ENCODE results near the gene CYGB.
A peak's percentile ranks its signal among the peaks of the same experiment; 100 is the strongest.

Gene CYGB

DNA sequence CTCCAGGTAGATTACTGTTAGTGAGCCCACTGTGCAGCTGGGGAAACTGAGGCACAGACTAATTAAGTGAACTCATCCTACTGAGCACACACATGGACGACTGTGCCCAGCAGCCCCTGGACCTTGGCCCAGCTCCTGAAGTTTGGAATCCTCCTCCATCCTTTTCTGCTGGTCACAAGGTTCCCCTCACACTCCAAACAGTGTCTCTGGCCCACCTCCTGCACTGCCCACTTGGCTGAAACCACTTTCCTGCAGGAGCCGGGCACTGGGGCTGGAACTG lies 39.9 kb downstream of the CYGB start:
- TF ChIP-seq ZNF19 (tag by site-specific recombination; IDR thresholded peaks at IDR 0.05; ENCODE audit: low read depth) (no peak), ZNF239 (tag by site-specific recombination; IDR thresholded peaks at IDR 0.05) (no peak)
- TF ChIP-seq, protein P1, sequence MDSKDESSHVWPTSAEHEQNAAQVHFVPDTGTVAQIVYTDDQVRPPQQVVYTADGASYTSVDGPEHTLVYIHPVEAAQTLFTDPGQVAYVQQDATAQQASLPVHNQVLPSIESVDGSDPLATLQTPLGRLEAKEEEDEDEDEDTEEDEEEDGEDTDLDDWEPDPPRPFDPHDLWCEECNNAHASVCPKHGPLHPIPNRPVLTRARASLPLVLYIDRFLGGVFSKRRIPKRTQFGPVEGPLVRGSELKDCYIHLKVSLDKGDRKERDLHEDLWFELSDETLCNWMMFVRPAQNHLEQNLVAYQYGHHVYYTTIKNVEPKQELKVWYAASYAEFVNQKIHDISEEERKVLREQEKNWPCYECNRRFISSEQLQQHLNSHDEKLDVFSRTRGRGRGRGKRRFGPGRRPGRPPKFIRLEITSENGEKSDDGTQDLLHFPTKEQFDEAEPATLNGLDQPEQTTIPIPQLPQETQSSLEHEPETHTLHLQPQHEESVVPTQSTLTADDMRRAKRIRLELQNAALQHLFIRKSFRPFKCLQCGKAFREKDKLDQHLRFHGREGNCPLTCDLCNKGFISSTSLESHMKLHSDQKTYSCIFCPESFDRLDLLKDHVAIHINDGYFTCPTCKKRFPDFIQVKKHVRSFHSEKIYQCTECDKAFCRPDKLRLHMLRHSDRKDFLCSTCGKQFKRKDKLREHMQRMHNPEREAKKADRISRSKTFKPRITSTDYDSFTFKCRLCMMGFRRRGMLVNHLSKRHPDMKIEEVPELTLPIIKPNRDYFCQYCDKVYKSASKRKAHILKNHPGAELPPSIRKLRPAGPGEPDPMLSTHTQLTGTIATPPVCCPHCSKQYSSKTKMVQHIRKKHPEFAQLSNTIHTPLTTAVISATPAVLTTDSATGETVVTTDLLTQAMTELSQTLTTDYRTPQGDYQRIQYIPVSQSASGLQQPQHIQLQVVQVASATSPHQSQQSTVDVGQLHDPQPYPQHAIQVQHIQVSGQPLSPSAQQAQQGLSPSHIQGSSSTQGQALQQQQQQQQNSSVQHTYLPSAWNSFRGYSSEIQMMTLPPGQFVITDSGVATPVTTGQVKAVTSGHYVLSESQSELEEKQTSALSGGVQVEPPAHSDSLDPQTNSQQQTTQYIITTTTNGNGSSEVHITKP (tag by site-specific recombination; IDR thresholded peaks at IDR 0.05): peak; percentile 52; the same call in 1 of the 2 replicates
- peaks cover 21% of the 10 kb centered on the region for H3K4me1 ChIP-seq (ENCODE audit: control insufficient read depth, insufficient read depth, low read length)
- no peak overlapping the region for H3K27ac ChIP-seq (ENCODE audit: extremely low read depth, low read depth, low read length)
- no peaks in the 10 kb centered on the region for H3K36me3 ChIP-seq (ENCODE audit: control insufficient read depth in 2 of 2, insufficient read depth in 1 of 2, low read length in 2 of 2)
- CTCF ChIA-PET: interaction anchor here (0.6 to 3.6 kb wide), 4 partner anchors 8 to 92 kb away, joined by 3 to 15 read pairs (median 4); partner anchors contain the start of gene AANAT
- POLR2A ChIA-PET: interaction anchor here (1.4 kb wide), 1 partner anchor 59 kb away, joined by 4 read pairs; no protein-coding TSS in a partner anchor
- H3K4me3 ChIP-seq (ENCODE audit: low read depth, low read length): no peak overlapping the region
- H3K9me3 ChIP-seq (ENCODE audit: control insufficient read depth, insufficient read depth, low read depth, low read length): no peaks in the 10 kb centered on the region

DNA sequence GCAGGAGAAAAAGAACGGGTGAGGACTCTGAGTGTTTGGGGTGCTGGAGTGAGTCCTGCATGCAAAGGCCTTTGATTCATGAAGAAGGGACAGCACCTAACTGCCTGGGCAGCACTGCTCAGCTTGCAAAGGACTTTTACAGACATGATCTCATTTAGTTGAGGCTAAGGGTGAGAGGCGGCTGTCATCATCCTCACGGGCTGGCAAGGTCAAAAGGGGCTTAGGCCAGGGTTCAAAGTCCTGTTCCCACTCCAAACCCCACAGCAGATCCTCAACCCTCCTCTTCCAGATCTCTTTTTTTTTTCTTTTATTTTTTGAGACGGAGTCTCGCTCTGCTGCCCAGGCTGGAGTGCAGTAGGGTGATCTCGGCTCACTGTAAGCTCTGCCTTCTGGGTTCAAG lies 41.0 kb downstream of the CYGB start:
- Histone ChIP-seq H3K4me3 (ENCODE audit: low read depth, low read length) (no peak overlapping the region), H3K36me3 (ENCODE audit: control insufficient read depth in 2 of 2, insufficient read depth in 1 of 2, low read length in 2 of 2) (no peaks in the 10 kb centered on the region), H3K27ac (ENCODE audit: extremely low read depth, low read depth, low read length) (no peak overlapping the region), H3K4me1 (ENCODE audit: control insufficient read depth, insufficient read depth, low read length) (peaks cover 16% of the 10 kb centered on the region), H3K9me3 (ENCODE audit: control insufficient read depth, insufficient read depth, low read depth, low read length) (no peaks in the 10 kb centered on the region)
- TF ChIP-seq ZNF600 (tag by site-specific recombination; IDR thresholded peaks at IDR 0.05) (peak; percentile 54), ZNF324 (tag by site-specific recombination; IDR thresholded peaks at IDR 0.05) (no peak), ZNF121 (tag by site-specific recombination; IDR thresholded peaks at IDR 0.05) (0 out of 2 replicates have a peak, but pooled peaks have one; percentile 30)
- CTCF ChIA-PET: interaction anchor here (0.9 to 1.4 kb wide), 3 partner anchors 10 to 30 kb away, joined by 3 to 7 read pairs (median 5); no protein-coding TSS in a partner anchor
- POLR2A ChIA-PET: no interaction called here

DNA sequence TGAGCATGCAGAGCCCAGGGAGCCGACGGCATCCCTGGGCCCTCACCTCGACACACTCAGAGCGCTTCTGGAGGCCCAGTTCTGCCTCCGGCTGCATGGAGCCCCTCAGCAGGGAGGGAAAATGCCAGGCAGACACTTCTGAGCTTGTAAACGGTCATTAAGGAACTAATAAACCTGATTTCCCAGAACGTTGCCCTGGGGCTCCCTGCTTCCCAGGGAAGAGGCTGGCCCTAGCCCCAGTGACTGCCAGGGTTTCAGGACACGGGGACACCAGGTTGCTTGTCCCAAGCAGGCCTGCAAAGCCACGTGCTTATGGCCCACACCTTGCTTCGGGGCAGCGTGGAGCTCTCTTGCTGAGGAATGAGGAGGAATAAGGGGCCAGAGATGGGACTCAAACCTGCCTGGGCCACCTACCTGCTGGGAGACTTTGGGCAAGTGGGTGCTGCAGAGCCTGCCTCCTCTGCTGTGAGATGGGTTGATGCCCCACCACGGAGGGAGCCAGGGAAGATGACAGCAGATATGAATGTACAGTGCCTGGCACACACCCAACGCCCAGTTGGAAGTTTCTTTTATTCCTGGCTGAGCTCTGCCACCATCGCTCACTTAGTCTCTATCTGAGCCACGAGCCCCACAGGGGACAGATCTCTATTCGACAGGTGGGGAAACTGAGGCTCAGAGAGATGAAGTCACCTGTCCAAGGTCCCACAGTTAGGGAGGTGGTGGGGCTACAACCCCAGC lies 41.7 kb downstream of the CYGB start:
- ChIA-PET POLR2A (no interaction called here), CTCF (interaction anchor here (0.6 to 1.4 kb wide), 9 partner anchors 10 to 415 kb away, joined by 3 to 7 read pairs (median 3); no protein-coding TSS in a partner anchor)
- TF ChIP-seq, protein P2, sequence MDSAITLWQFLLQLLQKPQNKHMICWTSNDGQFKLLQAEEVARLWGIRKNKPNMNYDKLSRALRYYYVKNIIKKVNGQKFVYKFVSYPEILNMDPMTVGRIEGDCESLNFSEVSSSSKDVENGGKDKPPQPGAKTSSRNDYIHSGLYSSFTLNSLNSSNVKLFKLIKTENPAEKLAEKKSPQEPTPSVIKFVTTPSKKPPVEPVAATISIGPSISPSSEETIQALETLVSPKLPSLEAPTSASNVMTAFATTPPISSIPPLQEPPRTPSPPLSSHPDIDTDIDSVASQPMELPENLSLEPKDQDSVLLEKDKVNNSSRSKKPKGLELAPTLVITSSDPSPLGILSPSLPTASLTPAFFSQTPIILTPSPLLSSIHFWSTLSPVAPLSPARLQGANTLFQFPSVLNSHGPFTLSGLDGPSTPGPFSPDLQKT (IDR thresholded peaks at IDR 0.05; ENCODE audit: borderline replicate concordance, low read depth, low read length): no peak
- TF ChIP-seq ZNF571 (tag by site-specific recombination; IDR thresholded peaks at IDR 0.05) (no peak), SCRT2 (tag by site-specific recombination; IDR thresholded peaks at IDR 0.05) (0 out of 2 replicates have a peak, but pooled peaks have one; percentile 28), ZNF837 (tag by site-specific recombination; IDR thresholded peaks at IDR 0.05) (no peak), SP2 (tag by site-specific recombination; IDR thresholded peaks at IDR 0.05) (no peak), ZNF623 (tag by site-specific recombination; IDR thresholded peaks at IDR 0.05) (no peak), ZIC2 (tag by site-specific recombination; IDR thresholded peaks at IDR 0.05) (peak; percentile 84)
- TF ChIP-seq, protein P3, sequence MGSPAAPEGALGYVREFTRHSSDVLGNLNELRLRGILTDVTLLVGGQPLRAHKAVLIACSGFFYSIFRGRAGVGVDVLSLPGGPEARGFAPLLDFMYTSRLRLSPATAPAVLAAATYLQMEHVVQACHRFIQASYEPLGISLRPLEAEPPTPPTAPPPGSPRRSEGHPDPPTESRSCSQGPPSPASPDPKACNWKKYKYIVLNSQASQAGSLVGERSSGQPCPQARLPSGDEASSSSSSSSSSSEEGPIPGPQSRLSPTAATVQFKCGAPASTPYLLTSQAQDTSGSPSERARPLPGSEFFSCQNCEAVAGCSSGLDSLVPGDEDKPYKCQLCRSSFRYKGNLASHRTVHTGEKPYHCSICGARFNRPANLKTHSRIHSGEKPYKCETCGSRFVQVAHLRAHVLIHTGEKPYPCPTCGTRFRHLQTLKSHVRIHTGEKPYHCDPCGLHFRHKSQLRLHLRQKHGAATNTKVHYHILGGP (tag by site-specific recombination; IDR thresholded peaks at IDR 0.05): no peak
- TF ChIP-seq, protein P4, sequence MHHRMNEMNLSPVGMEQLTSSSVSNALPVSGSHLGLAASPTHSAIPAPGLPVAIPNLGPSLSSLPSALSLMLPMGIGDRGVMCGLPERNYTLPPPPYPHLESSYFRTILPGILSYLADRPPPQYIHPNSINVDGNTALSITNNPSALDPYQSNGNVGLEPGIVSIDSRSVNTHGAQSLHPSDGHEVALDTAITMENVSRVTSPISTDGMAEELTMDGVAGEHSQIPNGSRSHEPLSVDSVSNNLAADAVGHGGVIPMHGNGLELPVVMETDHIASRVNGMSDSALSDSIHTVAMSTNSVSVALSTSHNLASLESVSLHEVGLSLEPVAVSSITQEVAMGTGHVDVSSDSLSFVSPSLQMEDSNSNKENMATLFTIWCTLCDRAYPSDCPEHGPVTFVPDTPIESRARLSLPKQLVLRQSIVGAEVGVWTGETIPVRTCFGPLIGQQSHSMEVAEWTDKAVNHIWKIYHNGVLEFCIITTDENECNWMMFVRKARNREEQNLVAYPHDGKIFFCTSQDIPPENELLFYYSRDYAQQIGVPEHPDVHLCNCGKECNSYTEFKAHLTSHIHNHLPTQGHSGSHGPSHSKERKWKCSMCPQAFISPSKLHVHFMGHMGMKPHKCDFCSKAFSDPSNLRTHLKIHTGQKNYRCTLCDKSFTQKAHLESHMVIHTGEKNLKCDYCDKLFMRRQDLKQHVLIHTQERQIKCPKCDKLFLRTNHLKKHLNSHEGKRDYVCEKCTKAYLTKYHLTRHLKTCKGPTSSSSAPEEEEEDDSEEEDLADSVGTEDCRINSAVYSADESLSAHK (tag by site-specific recombination; IDR thresholded peaks at IDR 0.05): peak; percentile 35; the same call in 1 of the 2 replicates
- TF ChIP-seq, protein P5, sequence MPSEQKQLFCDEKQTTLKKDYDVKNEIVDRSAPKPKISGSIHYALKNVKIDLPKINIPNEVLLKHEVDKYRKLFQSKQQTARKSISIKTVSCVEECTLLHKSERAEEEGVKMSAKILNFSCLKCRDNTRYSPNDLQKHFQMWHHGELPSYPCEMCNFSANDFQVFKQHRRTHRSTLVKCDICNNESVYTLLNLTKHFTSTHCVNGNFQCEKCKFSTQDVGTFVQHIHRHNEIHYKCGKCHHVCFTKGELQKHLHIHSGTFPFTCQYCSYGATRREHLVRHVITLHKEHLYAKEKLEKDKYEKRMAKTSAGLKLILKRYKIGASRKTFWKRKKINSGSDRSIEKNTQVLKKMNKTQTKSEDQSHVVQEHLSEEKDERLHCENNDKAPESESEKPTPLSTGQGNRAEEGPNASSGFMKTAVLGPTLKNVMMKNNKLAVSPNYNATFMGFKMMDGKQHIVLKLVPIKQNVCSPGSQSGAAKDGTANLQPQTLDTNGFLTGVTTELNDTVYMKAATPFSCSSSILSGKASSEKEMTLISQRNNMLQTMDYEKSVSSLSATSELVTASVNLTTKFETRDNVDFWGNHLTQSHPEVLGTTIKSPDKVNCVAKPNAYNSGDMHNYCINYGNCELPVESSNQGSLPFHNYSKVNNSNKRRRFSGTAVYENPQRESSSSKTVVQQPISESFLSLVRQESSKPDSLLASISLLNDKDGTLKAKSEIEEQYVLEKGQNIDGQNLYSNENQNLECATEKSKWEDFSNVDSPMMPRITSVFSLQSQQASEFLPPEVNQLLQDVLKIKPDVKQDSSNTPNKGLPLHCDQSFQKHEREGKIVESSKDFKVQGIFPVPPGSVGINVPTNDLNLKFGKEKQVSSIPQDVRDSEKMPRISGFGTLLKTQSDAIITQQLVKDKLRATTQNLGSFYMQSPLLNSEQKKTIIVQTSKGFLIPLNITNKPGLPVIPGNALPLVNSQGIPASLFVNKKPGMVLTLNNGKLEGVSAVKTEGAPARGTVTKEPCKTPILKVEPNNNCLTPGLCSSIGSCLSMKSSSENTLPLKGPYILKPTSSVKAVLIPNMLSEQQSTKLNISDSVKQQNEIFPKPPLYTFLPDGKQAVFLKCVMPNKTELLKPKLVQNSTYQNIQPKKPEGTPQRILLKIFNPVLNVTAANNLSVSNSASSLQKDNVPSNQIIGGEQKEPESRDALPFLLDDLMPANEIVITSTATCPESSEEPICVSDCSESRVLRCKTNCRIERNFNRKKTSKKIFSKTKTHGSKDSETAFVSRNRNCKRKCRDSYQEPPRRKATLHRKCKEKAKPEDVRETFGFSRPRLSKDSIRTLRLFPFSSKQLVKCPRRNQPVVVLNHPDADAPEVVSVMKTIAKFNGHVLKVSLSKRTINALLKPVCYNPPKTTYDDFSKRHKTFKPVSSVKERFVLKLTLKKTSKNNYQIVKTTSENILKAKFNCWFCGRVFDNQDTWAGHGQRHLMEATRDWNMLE (tag by site-specific recombination; conservative IDR thresholded peaks at IDR 0.05; ENCODE audit: low read depth): no peak

More for the DNA sequence above, 41.7 kb downstream of the CYGB start:
- no peaks in the 10 kb centered on the region for H3K9me3 ChIP-seq (ENCODE audit: control insufficient read depth, insufficient read depth, low read depth, low read length)
- no peak overlapping the region for H3K27ac ChIP-seq (ENCODE audit: extremely low read depth, low read depth, low read length)
- no peaks in the 10 kb centered on the region for H3K36me3 ChIP-seq (ENCODE audit: control insufficient read depth in 2 of 2, insufficient read depth in 1 of 2, low read length in 2 of 2)
- peaks cover 16% of the 10 kb centered on the region for H3K4me1 ChIP-seq (ENCODE audit: control insufficient read depth, insufficient read depth, low read length)
- H3K4me3 ChIP-seq (ENCODE audit: low read depth, low read length): no peak overlapping the region
